HepG2 (cell line): ENCODE results near the gene GSTA1. TPM values are rescaled to one million over a fixed set of nuclear protein-coding genes. Genes with fewer than 3 reads are reported as not detected.
A peak's percentile ranks its signal among the peaks of the same experiment; 100 is the strongest.

ENCODE experiments used
- AHR ChIP-seq: IDR thresholded peaks from 2 replicates; pipeline ENCODE4 v1.6.1; 2018; ENCODE audit warnings: missing genetic modification reagents, missing compliant biosample characterization
- ARID2 ChIP-seq: sonication (generic); formaldehyde crosslinking; IDR thresholded peaks from 2 replicates; pipeline ENCODE4 v1.8.1; 2022; ENCODE audit warnings: mild to moderate bottlenecking, missing genetic modification reagents, borderline replicate concordance
- ARNT2 ChIP-seq: sonication (generic); formaldehyde crosslinking; IDR thresholded peaks from 2 replicates; pipeline ENCODE4 v1.8.0; 2022; ENCODE audit warnings: mild to moderate bottlenecking, low read depth, missing genetic modification reagents, moderate library complexity
- ATF1 ChIP-seq: IDR thresholded peaks from 2 replicates; pipeline ENCODE4 v1.6.1; 2016; ENCODE audit warnings: mild to moderate bottlenecking, control low read depth
- BCL6 ChIP-seq: IDR thresholded peaks from 2 replicates; pipeline ENCODE4 v1.6.1; 2016; ENCODE audit warnings: missing genetic modification reagents, missing compliant biosample characterization
- DPF2 ChIP-seq: sonication (generic); formaldehyde crosslinking; IDR thresholded peaks from 2 replicates; pipeline ENCODE4 v1.4.0; 2020; ENCODE audit warnings: mild to moderate bottlenecking, low read depth, missing genetic modification reagents, borderline replicate concordance
- HOXA9 ChIP-seq: sonication (generic); formaldehyde crosslinking; IDR thresholded peaks from 2 replicates; pipeline ENCODE4 v1.8.1; 2022; ENCODE audit warnings: missing genetic modification reagents, mild to moderate bottlenecking, moderate library complexity, borderline replicate concordance
- MIER2 ChIP-seq: IDR thresholded peaks from 2 replicates; pipeline ENCODE4 v1.6.1; 2016; ENCODE audit warnings: missing biosample characterization, missing genetic modification reagents
- MYNN ChIP-seq: sonication (generic); formaldehyde crosslinking; IDR thresholded peaks from 2 replicates; pipeline ENCODE4 v1.4.0; 2020; ENCODE audit warnings: mild to moderate bottlenecking, low read depth, missing genetic modification reagents
- NFYB ChIP-seq: sonication (generic); formaldehyde crosslinking; IDR thresholded peaks from 2 replicates; pipeline ENCODE4 v1.4.0; 2020; ENCODE audit warnings: missing genetic modification reagents
- SIX4 ChIP-seq: sonication (generic); formaldehyde crosslinking; IDR thresholded peaks from 2 replicates; pipeline ENCODE4 v1.4.0; 2020; ENCODE audit warnings: missing genetic modification reagents
- ZNF264 ChIP-seq: sonication (generic); formaldehyde crosslinking; IDR thresholded peaks from 2 replicates; pipeline ENCODE4 v1.4.0; 2020; ENCODE audit warnings: missing genetic modification reagents
- ZNF274 ChIP-seq: sonication (generic); formaldehyde crosslinking; IDR thresholded peaks from 2 replicates; pipeline ENCODE4 v1.5.1; 2020; ENCODE audit warnings: mild to moderate bottlenecking, missing genetic modification reagents
- ZNF615 ChIP-seq: sonication (generic); formaldehyde crosslinking; IDR thresholded peaks from 2 replicates; pipeline ENCODE4 v1.5.0; 2020; ENCODE audit warnings: mild to moderate bottlenecking, missing genetic modification reagents, borderline replicate concordance
- ZNF674 ChIP-seq: sonication (generic); formaldehyde crosslinking; IDR thresholded peaks from 2 replicates; pipeline ENCODE4 v1.5.0; 2020; ENCODE audit warnings: low read depth, mild to moderate bottlenecking, missing genetic modification reagents
- ZNF761 ChIP-seq: sonication (generic); formaldehyde crosslinking; conservative IDR thresholded peaks from 2 replicates; pipeline ENCODE4 v1.4.0; 2020; ENCODE audit warnings: mild to moderate bottlenecking, missing genetic modification reagents
- ZNF775 ChIP-seq: sonication (generic); formaldehyde crosslinking; IDR thresholded peaks from 2 replicates; pipeline ENCODE4 v1.4.0; 2020; ENCODE audit warnings: missing genetic modification reagents, mild to moderate bottlenecking, moderate library complexity, borderline replicate concordance
- polyA plus RNA-seq, 8 experiments: library from polyadenylated mRNA; depleted of rRNA in 3 of 8; stranded (reverse) in 7 of 8; unstranded in 1 of 8; fragments of >200 nt; fragmentation: Illumina TruSeq in 4 of 8; extraction: Trizol in 4 of 8; gene quantifications; 2 replicates each; pipeline versions ENCODE4 v1.2.1 to v1.2.3, GENCODE V29; 2011 to 2016; ENCODE audit warnings: low read depth in 4 of 8, missing spikeins in 1 of 8, mixed read lengths in 1 of 8; ENCODE audit not compliant: insufficient read depth in 1 of 8
- total RNA-seq, 5 experiments: library from RNA; depleted of rRNA; stranded (reverse); fragments of >200 nt; fragmentation: Illumina TruSeq; extraction: Trizol; gene quantifications; 2 replicates each; pipeline ENCODE4 v1.2.3, GENCODE V29; 2016; ENCODE audit warnings: low read depth in 1 of 5
- TF ChIP-seq, protein P1 (sequence below): sonication (generic); formaldehyde crosslinking; IDR thresholded peaks from 2 replicates; pipeline ENCODE4 v1.9.0; 2022; ENCODE audit warnings: missing genetic modification reagents, mild to moderate bottlenecking, borderline replicate concordance
- TF ChIP-seq, protein P2 (sequence below): sonication (generic); formaldehyde crosslinking; IDR thresholded peaks from 2 replicates; pipeline ENCODE4 v1.4.0; 2020; ENCODE audit warnings: low read depth, missing genetic modification reagents
- TF ChIP-seq, protein P3 (sequence below): sonication (generic); formaldehyde crosslinking; IDR thresholded peaks from 2 replicates; pipeline ENCODE4 v1.4.0; 2020; ENCODE audit warnings: mild to moderate bottlenecking, missing genetic modification reagents

Gene GSTA1
- total and polyA plus RNA-seq, 2 of the 13 experiments (the other 11 are each of a cell fraction or from before 2014, with no cell fraction given) = 6.2 to 282 TPM

DNA sequence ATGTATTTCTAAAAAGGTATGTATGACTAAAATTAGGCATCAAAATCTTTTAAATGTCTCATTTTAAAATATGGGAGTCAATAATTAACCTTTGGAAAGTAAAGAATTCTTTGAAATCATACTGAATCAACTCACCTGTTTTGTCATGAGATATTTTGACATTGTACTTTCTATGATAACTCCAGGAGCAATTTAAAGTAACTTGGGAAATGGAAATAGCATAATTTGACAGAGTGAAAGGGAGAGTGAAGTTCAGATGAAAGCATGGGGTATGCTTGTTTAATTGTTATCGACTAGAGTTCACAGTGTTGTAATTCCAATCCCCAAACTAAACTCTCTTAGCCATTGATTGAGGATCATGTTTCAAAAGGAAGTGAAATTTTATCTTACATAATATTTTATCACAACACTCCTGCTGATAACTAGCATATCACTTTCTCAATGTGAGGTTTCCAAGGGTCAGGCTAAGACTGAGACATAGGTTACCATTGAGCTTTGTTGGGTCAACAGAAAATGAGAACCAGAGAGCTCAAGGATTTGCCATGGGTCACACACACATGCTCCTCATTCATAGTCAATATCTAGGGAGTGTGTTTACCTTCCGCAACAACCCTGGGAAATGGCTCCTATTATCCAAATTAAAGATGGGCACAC lies 2.3 kb downstream of the GSTA1 start (continued):
- TF ChIP-seq NFYB (CRISPR knock-in tag) (no peak), ZNF615 (no peak), ZNF274 (CRISPR knock-in tag) (no peak), BCL6 (CRISPR knock-in tag) (peak; percentile 73), ARID2 (CRISPR knock-in tag) (no peak), ZNF264 (peak; percentile 58; the same call in 1 of the 2 replicates), MYNN (no peak), AHR (no peak), MIER2 (0 out of 2 replicates have a peak, but pooled peaks have one; percentile 9), SIX4 (CRISPR knock-in tag) (peak; percentile 98), HOXA9 (CRISPR knock-in tag) (no peak), ZNF674 (CRISPR knock-in tag) (no peak), ATF1 (peak; percentile 56; the same call in 1 of the 2 replicates), ZNF761 (CRISPR knock-in tag) (0 out of 2 replicates have a peak, but pooled peaks have one; percentile 59), ZNF775 (no peak), ARNT2 (CRISPR knock-in tag) (no peak), DPF2 (CRISPR knock-in tag) (0 out of 2 replicates have a peak, but pooled peaks have one; percentile 63)
- TF ChIP-seq, protein P1, sequence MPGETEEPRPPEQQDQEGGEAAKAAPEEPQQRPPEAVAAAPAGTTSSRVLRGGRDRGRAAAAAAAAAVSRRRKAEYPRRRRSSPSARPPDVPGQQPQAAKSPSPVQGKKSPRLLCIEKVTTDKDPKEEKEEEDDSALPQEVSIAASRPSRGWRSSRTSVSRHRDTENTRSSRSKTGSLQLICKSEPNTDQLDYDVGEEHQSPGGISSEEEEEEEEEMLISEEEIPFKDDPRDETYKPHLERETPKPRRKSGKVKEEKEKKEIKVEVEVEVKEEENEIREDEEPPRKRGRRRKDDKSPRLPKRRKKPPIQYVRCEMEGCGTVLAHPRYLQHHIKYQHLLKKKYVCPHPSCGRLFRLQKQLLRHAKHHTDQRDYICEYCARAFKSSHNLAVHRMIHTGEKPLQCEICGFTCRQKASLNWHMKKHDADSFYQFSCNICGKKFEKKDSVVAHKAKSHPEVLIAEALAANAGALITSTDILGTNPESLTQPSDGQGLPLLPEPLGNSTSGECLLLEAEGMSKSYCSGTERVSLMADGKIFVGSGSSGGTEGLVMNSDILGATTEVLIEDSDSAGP (CRISPR knock-in tag) = no peak
- TF ChIP-seq, protein P2, sequence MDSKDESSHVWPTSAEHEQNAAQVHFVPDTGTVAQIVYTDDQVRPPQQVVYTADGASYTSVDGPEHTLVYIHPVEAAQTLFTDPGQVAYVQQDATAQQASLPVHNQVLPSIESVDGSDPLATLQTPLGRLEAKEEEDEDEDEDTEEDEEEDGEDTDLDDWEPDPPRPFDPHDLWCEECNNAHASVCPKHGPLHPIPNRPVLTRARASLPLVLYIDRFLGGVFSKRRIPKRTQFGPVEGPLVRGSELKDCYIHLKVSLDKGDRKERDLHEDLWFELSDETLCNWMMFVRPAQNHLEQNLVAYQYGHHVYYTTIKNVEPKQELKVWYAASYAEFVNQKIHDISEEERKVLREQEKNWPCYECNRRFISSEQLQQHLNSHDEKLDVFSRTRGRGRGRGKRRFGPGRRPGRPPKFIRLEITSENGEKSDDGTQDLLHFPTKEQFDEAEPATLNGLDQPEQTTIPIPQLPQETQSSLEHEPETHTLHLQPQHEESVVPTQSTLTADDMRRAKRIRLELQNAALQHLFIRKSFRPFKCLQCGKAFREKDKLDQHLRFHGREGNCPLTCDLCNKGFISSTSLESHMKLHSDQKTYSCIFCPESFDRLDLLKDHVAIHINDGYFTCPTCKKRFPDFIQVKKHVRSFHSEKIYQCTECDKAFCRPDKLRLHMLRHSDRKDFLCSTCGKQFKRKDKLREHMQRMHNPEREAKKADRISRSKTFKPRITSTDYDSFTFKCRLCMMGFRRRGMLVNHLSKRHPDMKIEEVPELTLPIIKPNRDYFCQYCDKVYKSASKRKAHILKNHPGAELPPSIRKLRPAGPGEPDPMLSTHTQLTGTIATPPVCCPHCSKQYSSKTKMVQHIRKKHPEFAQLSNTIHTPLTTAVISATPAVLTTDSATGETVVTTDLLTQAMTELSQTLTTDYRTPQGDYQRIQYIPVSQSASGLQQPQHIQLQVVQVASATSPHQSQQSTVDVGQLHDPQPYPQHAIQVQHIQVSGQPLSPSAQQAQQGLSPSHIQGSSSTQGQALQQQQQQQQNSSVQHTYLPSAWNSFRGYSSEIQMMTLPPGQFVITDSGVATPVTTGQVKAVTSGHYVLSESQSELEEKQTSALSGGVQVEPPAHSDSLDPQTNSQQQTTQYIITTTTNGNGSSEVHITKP = no peak
- TF ChIP-seq, protein P3, sequence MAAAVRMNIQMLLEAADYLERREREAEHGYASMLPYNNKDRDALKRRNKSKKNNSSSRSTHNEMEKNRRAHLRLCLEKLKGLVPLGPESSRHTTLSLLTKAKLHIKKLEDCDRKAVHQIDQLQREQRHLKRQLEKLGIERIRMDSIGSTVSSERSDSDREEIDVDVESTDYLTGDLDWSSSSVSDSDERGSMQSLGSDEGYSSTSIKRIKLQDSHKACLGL (CRISPR knock-in tag) = no peak
